Measurements from ENCODE around the gene BCL3.
"Not testable (repeated sequence)": the region's sequence is repeated elsewhere in the genome, so short reads cannot be mapped to it uniquely, and the experiment has no call there.

The BCL3 gene

DNA sequence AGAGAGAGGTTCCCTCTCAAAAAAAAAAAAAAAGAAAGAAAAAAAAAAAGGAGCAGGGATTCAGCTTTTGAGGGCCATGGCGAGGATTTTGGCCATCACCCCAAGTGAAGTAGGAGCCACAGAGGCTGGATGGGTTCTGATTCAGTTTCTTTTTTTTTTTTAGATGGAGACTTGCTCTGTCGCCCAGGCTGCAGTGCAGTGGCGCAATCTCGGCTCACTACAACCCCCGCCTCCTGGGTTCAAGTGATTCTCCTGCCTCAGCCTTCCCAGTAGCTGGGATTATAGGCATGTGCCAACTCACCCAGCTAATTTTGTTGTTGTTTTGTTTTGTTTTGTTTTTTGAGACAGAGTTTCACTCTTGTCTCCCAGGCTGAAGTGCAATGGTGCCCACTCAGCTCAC is 27.1 kb upstream of the BCL3 start:
- not testable (repeated sequence) for DNase-seq

GRCh38 chr19:44722131-44723121 is 26.1 kb upstream of the BCL3 start:
- DNase-seq = no peak

DNA sequence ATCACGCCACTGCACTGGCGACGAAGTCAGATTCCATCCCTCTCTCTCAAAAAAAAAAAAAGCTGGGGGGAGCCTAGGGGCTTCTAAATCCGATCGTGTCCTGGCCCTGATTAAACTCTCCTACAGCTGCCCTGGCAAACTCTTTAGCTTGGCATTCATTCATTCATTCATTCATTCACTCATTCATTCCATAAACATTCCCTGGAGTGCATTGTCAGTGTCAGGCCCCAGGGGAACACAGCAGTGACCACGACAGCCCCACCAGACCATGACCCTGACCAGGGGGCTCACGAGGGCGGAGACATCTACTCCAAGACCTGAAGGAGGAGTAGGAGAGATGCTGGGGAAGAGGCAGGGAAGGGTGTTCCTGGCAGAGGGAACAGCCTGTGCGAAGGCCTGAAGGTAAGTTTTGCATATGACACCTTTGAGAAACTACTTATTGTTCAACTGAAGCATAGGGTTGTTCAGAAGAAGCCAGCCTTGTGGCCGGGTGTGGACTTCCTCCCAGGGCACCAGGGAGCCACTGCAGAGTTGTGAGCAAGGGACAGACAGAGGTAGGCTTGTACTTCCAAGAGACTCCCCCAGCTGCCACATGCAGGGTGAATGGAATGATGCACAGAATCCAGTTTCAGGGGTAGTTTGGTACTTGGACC is 25.1 kb upstream of the BCL3 start:
- DNase-seq = no peak

DNA sequence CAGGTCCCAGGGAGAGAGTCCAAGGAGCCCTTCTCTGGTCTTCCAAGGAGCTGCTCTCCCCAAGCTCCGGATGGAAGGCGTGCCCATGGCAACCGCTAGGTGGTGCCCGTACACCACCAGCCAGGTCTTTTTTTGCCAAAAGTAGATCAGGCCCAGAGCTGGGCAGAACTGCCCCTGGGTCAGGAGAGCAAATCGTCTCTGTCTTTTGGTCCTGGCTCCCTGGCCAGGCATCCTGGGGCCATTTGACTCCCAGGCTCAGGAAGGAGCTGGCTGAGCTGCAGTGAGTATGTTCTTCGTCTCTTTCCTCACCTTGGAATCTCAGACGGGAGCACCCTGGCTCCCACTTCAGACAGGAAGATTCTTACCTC is 24.6 kb upstream of the BCL3 start:
- DNase-seq = peak; percentile 73

DNA sequence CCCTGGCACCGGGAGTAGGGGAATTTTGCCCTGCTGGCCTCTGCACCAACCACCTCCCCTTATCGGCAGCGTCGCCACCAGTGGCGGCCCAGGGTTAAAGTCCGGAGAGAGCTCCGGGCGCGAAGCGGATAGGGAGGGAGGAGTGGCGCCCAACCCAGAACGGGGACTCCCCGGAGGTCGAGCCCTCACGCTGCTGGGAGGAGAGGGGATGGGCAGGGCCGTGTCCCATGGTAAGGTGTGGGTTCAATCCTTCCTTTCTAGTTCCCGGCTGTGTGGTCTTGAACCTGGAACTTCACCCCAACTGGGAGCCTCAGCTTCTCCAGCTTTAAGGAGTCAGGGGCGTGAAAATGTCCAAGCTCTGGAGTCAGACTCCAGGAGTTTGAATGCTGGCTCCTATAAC is 23.3 kb upstream of the BCL3 start:
- DNase-seq = no peak

- no peak for DNase-seq
Measured at GRCh38 chr19:44725684-44726083, 22.8 kb upstream of the BCL3 start.

DNA sequence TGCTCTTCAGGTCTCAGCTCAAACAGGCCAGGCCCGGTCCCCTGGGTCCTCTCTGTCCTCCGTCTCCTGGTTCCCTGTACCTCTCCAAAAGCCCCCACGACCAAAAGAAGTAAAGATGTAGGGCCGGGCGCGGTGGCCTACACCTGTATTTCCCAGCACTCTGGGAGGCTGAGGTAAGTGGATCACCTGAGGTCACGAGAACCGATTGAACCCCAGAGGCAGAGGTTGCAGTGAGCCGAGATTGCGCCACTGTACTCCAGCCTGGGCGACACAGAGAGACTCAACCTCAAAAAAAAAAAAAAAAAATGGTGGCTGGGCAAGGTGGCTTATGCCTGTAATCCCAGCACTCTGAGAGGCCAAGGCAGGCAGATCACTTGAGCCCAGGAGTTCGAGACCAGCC is 22.0 kb upstream of the BCL3 start:
- DNase-seq = no peak

DNA sequence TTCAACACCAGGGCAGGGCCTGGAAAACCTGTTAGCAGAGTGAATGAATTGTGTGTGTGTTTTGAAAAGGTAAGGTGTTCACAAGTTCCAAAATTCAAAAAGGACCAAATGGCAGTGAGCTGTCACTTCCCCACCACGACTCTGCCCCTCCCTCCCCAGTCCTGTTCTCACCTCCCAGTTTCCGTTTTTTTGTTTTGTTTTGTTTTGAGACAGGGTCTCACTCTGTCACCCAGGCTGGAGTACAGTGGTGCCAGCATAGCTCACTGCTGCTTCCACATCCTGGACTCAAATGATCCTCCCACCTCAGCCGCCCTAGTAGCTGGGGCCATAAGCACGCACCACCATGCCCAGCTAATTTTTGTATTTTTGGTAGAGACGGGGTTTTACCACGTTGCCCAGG is 20.3 kb upstream of the BCL3 start:
- DNase-seq = no peak

DNA sequence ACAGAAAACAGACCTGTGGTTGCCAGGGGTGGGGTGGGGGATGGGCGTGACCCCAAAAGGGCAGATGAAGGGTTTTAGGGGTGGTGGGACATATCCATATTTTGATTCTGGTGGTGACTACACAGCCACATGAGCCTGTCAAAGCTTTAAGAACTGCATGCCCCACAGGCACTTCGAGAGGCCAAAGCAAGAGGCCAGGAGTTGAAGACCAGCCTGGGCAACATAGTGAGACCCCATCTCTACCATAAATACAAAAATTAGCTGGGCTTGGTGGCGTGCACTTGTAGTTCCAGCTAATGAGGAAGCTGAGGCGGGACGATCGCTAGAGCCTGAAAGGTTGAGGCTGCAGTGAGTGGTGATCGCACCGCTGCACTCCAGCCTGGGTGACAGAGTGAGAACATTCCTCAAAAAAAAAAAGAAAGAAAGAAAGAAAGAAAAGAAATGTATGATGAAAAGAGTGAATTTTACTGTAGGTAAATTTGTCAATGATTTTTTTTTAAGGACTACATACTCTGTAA is 18.9 kb upstream of the BCL3 start:
- DNase-seq = no peak

DNA sequence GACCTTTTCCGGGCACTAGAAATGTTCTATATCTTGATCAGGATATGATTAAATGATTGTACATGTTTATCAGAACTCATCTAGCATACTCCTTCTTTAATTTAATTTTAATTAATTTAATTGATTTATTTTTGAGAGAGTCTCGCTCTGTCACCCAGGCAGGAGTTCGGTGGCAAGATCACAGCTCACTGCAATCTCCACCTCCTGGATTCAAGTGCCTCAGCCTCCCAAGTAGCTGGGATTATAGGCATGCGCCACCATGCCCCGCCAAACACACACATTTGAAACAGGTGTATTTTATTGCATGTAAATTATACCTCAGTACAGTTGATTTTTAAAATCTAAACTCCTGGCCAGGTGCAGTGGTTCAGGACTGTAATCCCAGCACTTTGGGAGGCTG is 17.4 kb upstream of the BCL3 start:
- no peak for DNase-seq

DNA sequence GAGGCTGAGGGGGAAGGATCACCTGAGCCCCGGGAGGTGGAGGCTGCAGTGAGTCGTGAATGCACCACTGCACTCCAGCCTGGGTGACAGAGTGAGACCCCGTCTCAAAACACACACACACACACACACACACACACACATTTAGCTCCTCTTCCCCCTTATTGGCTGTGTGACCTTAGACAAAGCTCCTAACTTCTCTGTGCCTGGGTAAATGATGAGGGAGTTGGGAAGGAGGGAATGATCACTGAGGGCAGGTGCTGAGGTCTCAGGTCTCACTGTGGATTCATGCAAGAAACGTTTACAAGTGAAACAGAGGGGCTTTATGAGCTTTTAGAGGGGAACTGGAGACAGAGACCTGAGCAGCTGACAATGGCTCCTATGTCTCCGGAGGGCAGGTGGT is 16.9 kb upstream of the BCL3 start:
- no peak for DNase-seq

GRCh38 chr19:44732235-44733014 is 16.1 kb upstream of the BCL3 start:
- DNase-seq = no peak

DNA sequence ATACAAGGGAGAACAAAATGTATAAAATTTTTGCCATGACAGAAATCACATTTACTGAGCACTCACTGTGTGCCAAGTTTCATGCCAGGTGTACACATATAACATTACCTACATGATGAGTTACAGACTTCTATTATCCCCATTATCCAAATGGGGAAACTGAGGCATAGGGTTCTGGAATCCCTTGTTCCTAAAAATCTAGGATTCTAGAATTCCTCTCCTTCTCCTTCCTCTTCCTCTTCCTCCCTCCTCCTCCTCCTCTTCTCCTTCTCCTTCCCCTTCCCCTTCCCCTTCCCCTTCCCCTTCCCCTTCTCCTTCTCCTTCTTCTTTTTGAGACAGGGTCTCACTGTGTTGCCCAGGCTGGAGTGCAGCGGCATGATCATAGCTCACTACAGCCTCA is 14.2 kb upstream of the BCL3 start:
- no peak for DNase-seq

DNA sequence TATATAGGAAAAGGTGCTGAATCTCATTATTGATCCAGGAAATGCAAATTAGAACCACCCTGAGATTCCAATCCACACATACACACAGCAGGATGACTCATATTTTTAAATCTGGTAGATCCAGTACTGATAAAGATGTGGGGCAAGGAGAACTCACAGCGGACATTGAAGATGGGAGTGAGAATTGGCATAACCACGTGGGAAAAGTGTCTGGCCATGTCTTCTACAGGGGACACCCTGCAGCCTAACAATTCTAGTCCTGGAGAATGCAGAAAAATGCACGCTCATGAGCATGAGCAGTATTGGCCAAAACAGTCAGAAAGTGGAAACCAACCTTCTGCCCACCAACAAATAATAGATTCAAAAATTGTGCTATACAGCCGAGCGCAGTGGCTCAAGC is 13.5 kb upstream of the BCL3 start:
- DNase-seq = no peak

GRCh38 chr19:44737238-44738071 is 11.1 kb upstream of the BCL3 start:
- DNase-seq = no peak

- DNase-seq = no peak
Measured at GRCh38 chr19:44738136-44738535, 10.4 kb upstream of the BCL3 start.

GRCh38 chr19:44738603-44739558 is 9.6 kb upstream of the BCL3 start:
- DNase-seq = no peak

- no peak for DNase-seq
Measured at GRCh38 chr19:44740351-44740824, 8.1 kb upstream of the BCL3 start.

- no peak for DNase-seq
Measured at GRCh38 chr19:44741258-44741731, 7.2 kb upstream of the BCL3 start.

DNA sequence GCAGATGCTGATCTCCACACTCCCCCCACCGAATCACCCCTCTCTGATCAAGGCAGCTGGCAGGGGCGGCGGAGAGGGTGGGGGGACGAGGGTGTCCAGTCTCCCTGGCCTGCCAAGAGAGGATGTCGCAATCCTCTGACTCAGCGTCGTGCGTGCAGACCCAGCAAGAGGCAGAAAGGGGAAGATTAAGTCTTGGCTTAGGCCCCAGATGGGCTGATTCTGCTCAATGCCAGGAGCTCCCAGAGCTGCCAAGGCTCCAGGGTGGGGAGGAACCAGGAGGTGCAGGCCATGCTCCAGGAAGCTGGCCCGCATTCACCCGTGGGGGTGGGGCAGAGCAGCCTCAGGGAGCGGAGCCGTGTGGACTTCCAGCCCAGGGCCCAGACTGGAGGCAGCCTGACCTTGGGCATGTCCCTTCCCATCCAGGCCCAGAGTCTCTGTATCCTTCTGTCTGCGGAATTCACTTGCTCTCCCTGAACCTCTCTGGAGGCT is 6.6 kb upstream of the BCL3 start:
- DNase-seq = no peak

Measured in stimulated activated CD4-positive, alpha-beta T cell treated with anti-CD3 and anti-CD28 coated beads, Interleukin-12 subunit alpha, Interleukin-12 subunit beta, amount 100 ng/mL, for 4 hours (primary cell).